B cell (primary cell): ENCODE results near the gene DHRS11. TPM values are rescaled to one million over a fixed set of nuclear protein-coding genes. Genes with fewer than 3 reads are reported as not detected.

ENCODE experiments used
- ATAC-seq: fragments of 200-7000 bp; cut with Tn5 transposase; one replicate; pipeline ENCODE4 v1.10.0; 2021; ENCODE audit warnings: low read depth, mild to moderate bottlenecking, moderate number of reproducible peaks, moderate library complexity
- CTCF ChIA-PET: fragments of 350-600 bp; sonication (Branson Sonifier 250); formaldehyde crosslinking; loops from one replicate; lab custom pipeline; 2021; ENCODE audit warnings: antibody characterized with exemption, inconsistent platforms; lab: Charles Lee
- POLR2A ChIA-PET: fragments of 350-600 bp; sonication (Branson Sonifier 250); formaldehyde crosslinking; loops from one replicate; lab custom pipeline; 2021; ENCODE audit warnings: antibody characterized with exemption; lab: Charles Lee
- DNase-seq: peaks from one replicate; pipeline ENCODE4 v3.0.0; 2013
- H2AFZ ChIP-seq: 2 replicates; pipeline ENCODE4 v1.6.1; 2012; ENCODE audit warnings: mild to moderate bottlenecking, low read depth, low read length; ENCODE audit not compliant: insufficient read depth, poor library complexity, severe bottlenecking
- H3K27ac ChIP-seq, 2 donors: 1 replicate in 1 of 2; 2 replicates in 1 of 2; pipeline ENCODE4 v1.5.1; 2012 to 2013; ENCODE audit warnings: low read length in 2 of 2, mild to moderate bottlenecking in 2 of 2, moderate library complexity in 1 of 2
- H3K27me3 ChIP-seq, 4 experiments: fragments of 200-600 bp in 1 of 4; sonication (generic) in 1 of 4; replicated peaks in 1 of 4; 1 replicate in 2 of 4; 2 replicates in 2 of 4; pipeline versions ENCODE4 v1.6.1 to v1.7.0; 2013 to 2016; ENCODE audit warnings: low read length in 3 of 4, mild to moderate bottlenecking in 2 of 4, mixed read lengths in 1 of 4, moderate library complexity in 1 of 4; ENCODE audit not compliant: insufficient read depth in 4 of 4, control insufficient read depth in 3 of 4; ENCODE audit errors: control extremely low read depth in 1 of 4
- H3K36me3 ChIP-seq, 2 experiments: replicated peaks in 1 of 2; 1 replicate in 1 of 2; 2 replicates in 1 of 2; pipeline versions ENCODE4 v1.6.1 to v1.7.1; 2013; ENCODE audit warnings: low read length in 1 of 2; ENCODE audit not compliant: insufficient read depth in 2 of 2, control insufficient read depth in 1 of 2; ENCODE audit errors: control extremely low read depth in 1 of 2, extremely low read depth in 1 of 2
- H3K4me1 ChIP-seq, 2 donors: fragments of 200-600 bp in 1 of 2; sonication (generic) in 1 of 2; 1 replicate in 1 of 2; 2 replicates in 1 of 2; pipeline versions ENCODE4 v1.5.1 to v1.6.1; 2013 to 2017; ENCODE audit warnings: low read length in 2 of 2; ENCODE audit not compliant: control insufficient read depth in 2 of 2, insufficient read depth in 2 of 2
- H3K4me2 ChIP-seq: replicated peaks from 2 replicates; pipeline ENCODE3; 2012; ENCODE audit warnings: mild to moderate bottlenecking, low read depth, low read length; ENCODE audit not compliant: poor library complexity, severe bottlenecking
- H3K4me3 ChIP-seq, 5 experiments: fragments of 200-600 bp in 1 of 5; sonication (generic) in 1 of 5; 1 replicate in 3 of 5; 2 replicates in 2 of 5; pipeline versions ENCODE4 v1.5.1 to v1.7.0; 2011 to 2016; ENCODE audit warnings: low read length in 4 of 5, mild to moderate bottlenecking in 4 of 5, low read depth in 2 of 5, control low read depth in 1 of 5, moderate library complexity in 1 of 5; ENCODE audit not compliant: insufficient read depth in 1 of 5; ENCODE audit errors: control extremely low read depth in 1 of 5, extremely low read depth in 1 of 5
- H3K79me2 ChIP-seq: fragments of 200-600 bp; sonication (generic); one replicate; pipeline ENCODE4 v1.6.0; 2016; ENCODE audit warnings: low read length; ENCODE audit not compliant: control insufficient read depth, insufficient read depth
- H3K9ac ChIP-seq: fragments of 200-600 bp; sonication (generic); 2 replicates; pipeline ENCODE4 v1.6.1; 2017; ENCODE audit warnings: mild to moderate bottlenecking, low read length, moderate library complexity
- H3K9me3 ChIP-seq, 3 donors: one replicate each; pipeline versions ENCODE4 v1.6.1 to v1.7.1; 2013; ENCODE audit warnings: low read length in 2 of 3; ENCODE audit not compliant: control insufficient read depth in 2 of 3, insufficient read depth in 1 of 3; ENCODE audit errors: control extremely low read depth in 1 of 3
- H4K20me1 ChIP-seq: 2 replicates; pipeline ENCODE4 v1.6.0; 2012; ENCODE audit warnings: mild to moderate bottlenecking, low read length; ENCODE audit not compliant: insufficient read depth, control insufficient read depth, poor library complexity, severe bottlenecking
- H3K27ac Mint-ChIP-seq: one replicate; pipeline ENCODE4 v1.8.0; 2021; ENCODE audit warnings: mixed read lengths
- H3K27me3 Mint-ChIP-seq: one replicate; pipeline ENCODE4 v1.8.0; 2021; ENCODE audit warnings: mixed read lengths
- H3K4me1 Mint-ChIP-seq: one replicate; pipeline ENCODE4 v1.8.0; 2021; ENCODE audit warnings: mixed read lengths
- H3K4me3 Mint-ChIP-seq: one replicate; pipeline ENCODE4 v1.8.0; 2021; ENCODE audit warnings: mixed read lengths
- H3K9me3 Mint-ChIP-seq: one replicate; pipeline ENCODE4 v1.8.0; 2022; ENCODE audit warnings: mixed read lengths; ENCODE audit not compliant: insufficient read depth
- CTCF ChIP-seq: fragments of 200-600 bp; IDR thresholded peaks from one replicate; pipeline ENCODE4 v1.8.0; 2022; ENCODE audit warnings: antibody characterized with exemption, mild to moderate bottlenecking
- EZH2 ChIP-seq: IDR thresholded peaks from 2 replicates; pipeline ENCODE4 v1.6.1; 2012; ENCODE audit warnings: borderline replicate concordance, low read depth, mild to moderate bottlenecking, moderate library complexity, low read length; ENCODE audit not compliant: insufficient read depth, poor library complexity, severe bottlenecking
- WGBS: methylation state at CpG from one replicate; pipeline ENCODE4 v1.1.5; 2013; ENCODE audit warnings: missing lambda C conversion rate; ENCODE audit not compliant: insufficient coverage; 5-methylcytosine and 5-hydroxymethylcytosine counted together
- intact Hi-C: fragments of 100-400 bp; cut with micrococcal nuclease; formaldehyde crosslinking; loops from one replicate; pipeline ENCODE4 v1.10.0; 2022
- polyA plus RNA-seq: library from polyadenylated mRNA; depleted of rRNA; stranded (reverse); fragments of >200 nt; gene quantifications from 2 replicates; pipeline ENCODE4 v1.2.3, GENCODE V29; 2012
- total RNA-seq, 2 donors: library from RNA; stranded (reverse); fragments of 120-200 nt in 1 of 2; gene quantifications; 1 replicate in 1 of 2; 2 replicates in 1 of 2; pipeline versions ENCODE4 v1.2.3 to v1.2.4, GENCODE V29; 2013 to 2022

DHRS11 gene
- total and polyA plus RNA-seq, 2 donors (not counting 1 experiment from before 2014, with no cell fraction given), result 4.3 to 8.2 TPM

- Histone ChIP-seq H3K4me3 (no peak overlapping the region), H4K20me1 (no peaks in the 10 kb centered on the region), H3K4me2 (no peak overlapping the region), H3K27me3 (peaks cover 0 to 2% (median 0%) of the 10 kb centered on the region in 4 experiments), H3K9me3 (no peaks in the 10 kb centered on the region), H3K36me3 (no peaks in the 10 kb centered on the region), H3K4me1 (no peaks in the 10 kb centered on the region), H2AFZ (no peak overlapping the region), H3K9ac (no peak overlapping the region), H3K27ac (no peak overlapping the region), H3K79me2 (no peaks in the 10 kb centered on the region)
- intact Hi-C loops, result no loop called here
- no peak for TF ChIP-seq CTCF
- no peak for TF ChIP-seq EZH2
- Mint-ChIP-seq H3K4me3 (no peak overlapping the region), H3K27me3 (no peaks in the 10 kb centered on the region), H3K27ac (no peak overlapping the region), H3K9me3 (no peaks in the 10 kb centered on the region), H3K4me1 (no peaks in the 10 kb centered on the region)
- CTCF ChIA-PET, result no interaction called here
- POLR2A ChIA-PET, result no interaction called here
- no peak for ATAC-seq
- WGBS, result 100% methylated on average over 1 of the region's 3 CpGs
- no peak for DNase-seq
These were observed 31.6 kb downstream of the DHRS11 start for GRCh38 chr17:36623281-36623680.

- no peak overlapping the region for H3K27ac Mint-ChIP-seq
- no peaks in the 10 kb centered on the region for H3K4me1 ChIP-seq
- intact Hi-C loops, result no loop called here
- H3K27me3 ChIP-seq, result no peaks in the 10 kb centered on the region
- H3K79me2 ChIP-seq, result no peaks in the 10 kb centered on the region
- H4K20me1 ChIP-seq, result no peaks in the 10 kb centered on the region
- DNase-seq (no peak), ATAC-seq (no peak)
- WGBS, result 86% methylated on average over 4 of the region's 7 CpGs
- TF ChIP-seq CTCF, result no peak
- no peak for TF ChIP-seq EZH2
- no peak overlapping the region for H3K27ac ChIP-seq
- no peak overlapping the region for H3K9ac ChIP-seq
- no peaks in the 10 kb centered on the region for H3K9me3 Mint-ChIP-seq
- no peak overlapping the region for H3K4me3 Mint-ChIP-seq
- POLR2A ChIA-PET, result no interaction called here
- no peaks in the 10 kb centered on the region for H3K36me3 ChIP-seq
- no peak overlapping the region for H3K4me3 ChIP-seq
- no peak overlapping the region for H3K4me2 ChIP-seq
- CTCF ChIA-PET, result interaction anchor here (0.7 to 10.1 kb wide), 3 partner anchors 421 to 656 kb away, joined by 3 to 150 read pairs (median 3); no protein-coding TSS in a partner anchor
- H2AFZ ChIP-seq, result no peak overlapping the region
- H3K9me3 ChIP-seq, result no peaks in the 10 kb centered on the region
- H3K4me1 Mint-ChIP-seq, result no peaks in the 10 kb centered on the region
- no peaks in the 10 kb centered on the region for H3K27me3 Mint-ChIP-seq
These were observed 33.5 kb downstream of the DHRS11 start for GRCh38 chr17:36625188-36625587.
